Stimulated activated CD8-positive, alpha-beta memory T cell treated with anti-CD3 and anti-CD28 coated beads, Interleukin-12 subunit alpha, Interleukin-12 subunit beta, amount 100 ng/mL, for 24 hours (primary cell): ENCODE results near the gene CLCA4.
"Not testable (repeated sequence)": the region's sequence is repeated elsewhere in the genome, so short reads cannot be mapped to it uniquely, and the experiment has no call there.

Experiments used
- DNase-seq: peaks from one replicate; pipeline ENCODE4 v3.0.0-alpha.2; 2020; ENCODE audit errors: extremely low read depth

CLCA4 gene

DNA sequence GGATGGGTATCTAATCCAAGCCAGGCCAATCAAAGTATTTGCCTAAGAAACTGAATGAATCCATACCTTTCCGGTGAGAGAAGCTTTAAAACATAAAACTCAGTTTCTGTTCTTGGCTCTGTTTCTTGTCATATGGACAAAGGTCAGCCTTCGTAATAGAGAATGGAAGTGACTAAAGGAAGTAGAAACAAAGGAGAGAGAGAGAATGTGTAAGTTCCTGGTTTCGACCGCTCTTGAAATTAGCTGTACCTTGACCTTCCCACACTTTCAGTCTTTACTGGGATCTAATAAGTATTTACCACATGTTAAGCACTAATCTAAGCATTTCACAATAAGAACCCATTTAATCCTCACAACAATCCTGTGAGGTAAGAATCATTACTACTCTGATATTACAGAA is 19.6 kb upstream of the CLCA4 start:
- no peak for DNase-seq

DNA sequence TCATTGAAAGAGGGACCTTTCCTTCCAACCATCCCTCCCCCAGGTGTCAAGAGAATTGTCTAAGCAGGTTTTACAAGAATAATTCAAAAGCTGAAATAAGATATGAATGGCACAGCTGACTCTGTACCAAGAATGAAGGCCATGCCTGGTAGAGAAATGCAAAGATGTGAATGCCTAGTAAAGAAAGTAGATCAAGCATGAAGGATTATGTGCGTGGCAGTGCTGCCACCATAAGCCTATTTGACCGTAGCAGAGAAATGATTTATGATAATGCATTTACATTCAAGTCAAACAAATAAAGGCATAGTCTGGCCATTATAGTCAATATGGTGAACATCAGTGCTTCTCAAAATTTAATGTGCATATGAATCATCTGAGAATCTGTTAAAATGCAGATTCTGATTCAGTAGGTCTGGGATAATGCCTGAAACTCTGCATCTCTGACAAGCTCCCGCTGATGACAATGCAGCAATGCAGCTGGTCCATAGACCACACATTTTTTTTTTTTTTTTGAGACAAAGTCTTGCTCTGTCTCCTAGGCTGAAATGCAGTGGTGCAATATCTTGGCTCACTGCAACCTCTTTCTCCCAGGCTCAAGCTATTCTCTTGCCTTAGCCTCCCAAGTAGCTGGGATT is 16.6 kb upstream of the CLCA4 start:
- DNase-seq = no peak

DNA sequence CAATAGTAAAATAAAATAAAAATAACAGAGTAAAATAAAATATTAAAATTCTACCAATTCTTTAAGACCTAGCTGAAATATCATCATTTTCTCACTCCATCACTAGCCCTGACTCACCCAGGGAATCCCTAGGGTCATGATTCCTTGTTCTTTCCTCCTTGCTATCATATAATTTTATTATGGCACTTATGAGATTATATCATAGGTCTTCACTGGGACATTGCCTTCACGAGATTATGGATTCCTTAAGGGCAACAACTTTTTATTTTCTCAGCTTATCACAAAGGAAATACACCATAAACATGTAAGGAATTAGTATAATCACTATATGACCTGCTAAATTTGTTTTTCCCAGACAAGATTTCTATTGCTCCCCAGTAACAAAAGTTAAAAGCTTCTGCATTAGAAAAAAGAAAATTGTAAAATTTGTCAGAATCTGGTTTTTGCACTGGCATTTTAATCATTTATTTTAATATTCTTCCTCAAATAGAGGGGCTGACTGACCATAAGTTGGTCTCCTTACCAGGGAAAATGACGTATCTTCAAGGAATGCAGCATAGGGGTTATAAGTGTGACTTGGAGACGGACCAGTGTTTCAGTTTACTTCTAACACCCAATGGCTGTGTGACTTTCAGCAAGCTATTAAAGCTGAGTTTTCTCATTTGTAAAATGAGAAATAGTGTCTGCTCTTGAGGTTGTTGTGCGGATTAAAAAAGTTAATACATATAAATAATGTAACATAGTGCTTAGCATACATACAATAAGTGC is 8.8 kb upstream of the CLCA4 start:
- DNase-seq = no peak

DNA sequence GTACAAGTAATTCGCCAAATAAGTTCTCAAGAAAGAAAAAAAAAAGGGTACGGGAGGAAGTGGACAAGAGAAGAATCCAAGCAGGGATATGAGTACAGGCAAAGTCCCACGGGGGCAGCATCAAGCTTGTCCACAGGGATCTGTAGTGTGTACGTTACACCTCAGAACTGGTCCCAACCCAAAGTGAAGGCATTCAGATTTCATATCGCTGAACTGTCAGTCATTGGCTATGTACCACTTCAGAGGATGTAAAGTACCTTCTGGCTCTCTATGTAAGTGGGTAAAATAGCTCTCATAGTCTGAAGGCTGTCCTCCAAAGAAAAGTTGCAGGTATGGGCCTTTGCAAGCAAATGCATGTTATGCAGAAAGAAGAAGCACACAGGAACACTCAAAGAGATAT is 8.1 kb upstream of the CLCA4 start:
- no peak for DNase-seq

DNA sequence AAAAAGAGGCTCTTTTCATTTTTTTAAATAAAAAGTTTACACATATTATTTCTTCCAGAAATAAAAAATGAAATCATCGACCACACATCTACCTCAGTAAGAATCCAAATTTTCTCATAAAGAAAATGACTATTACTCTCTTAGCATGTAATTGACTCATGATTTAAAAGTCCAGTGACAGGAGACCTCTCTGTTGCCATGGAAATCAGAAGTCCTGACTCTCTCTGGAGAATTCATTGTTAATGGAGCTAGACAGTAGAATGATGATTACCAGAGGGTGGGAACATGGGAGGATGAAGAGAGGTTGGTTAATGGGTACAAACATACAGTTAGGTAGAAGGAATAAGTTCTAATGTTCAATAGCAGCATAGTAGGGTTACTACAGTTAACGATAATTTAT is 5.0 kb upstream of the CLCA4 start:
- no peak for DNase-seq

DNA sequence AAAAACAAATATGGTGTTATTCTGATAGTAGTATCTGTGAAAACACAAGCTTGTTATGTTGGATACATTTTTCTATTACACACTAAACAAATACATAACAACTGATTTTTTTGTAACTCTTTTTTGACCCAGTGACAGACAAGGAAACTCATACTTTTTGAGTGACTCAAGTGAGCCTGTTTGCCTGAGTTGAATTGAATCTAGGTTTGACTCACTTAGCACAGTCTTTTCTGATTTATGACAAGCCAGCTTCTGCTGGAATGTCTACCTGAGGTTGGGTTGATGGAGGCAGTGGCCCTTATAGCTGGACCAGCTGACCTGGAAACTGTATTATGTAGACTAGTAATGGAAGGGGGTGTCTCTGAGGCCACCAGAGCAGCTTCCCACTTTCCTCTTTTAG is 4.2 kb upstream of the CLCA4 start:
- no peak for DNase-seq

DNA sequence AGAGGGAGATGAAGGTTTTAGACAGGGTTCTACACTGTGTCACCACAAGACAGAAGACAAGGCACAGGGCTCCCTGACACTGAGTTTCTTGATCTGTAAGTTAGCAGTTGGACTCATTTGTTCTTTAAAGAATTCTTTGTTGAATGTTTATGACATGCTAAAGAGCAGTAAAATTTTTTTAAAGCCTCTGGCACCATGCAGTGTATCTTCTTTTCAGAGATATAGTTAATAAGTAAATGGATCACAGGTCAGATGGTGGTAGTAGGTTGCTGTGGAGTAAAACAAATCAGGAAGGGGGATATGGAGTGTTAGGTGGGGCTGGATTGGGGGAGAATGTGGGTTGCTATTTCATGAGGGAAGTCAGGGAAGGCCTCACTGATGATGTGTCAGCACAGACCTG is 2.0 kb downstream of the CLCA4 start:
- DNase-seq = no peak

DNA sequence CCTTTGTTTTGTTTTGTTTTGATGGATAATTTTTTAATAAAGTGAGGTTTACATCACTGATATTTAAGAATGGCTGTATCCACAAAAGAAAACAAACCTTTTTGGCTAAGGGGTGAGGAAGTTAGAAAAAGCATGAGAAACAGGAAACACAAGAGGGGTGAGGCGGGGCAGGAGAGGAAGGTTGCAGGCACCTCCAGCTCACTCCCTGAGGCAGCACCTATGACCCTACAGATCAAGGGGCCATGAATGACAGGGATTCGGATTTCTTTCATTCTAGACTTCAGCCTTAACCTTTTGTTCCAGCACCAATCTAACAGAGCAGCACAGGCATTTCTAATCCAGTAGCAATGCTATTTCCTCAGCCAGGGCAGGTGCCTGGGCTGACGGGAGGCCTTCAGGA is 4.4 kb downstream of the CLCA4 start:
- no peak for DNase-seq

DNA sequence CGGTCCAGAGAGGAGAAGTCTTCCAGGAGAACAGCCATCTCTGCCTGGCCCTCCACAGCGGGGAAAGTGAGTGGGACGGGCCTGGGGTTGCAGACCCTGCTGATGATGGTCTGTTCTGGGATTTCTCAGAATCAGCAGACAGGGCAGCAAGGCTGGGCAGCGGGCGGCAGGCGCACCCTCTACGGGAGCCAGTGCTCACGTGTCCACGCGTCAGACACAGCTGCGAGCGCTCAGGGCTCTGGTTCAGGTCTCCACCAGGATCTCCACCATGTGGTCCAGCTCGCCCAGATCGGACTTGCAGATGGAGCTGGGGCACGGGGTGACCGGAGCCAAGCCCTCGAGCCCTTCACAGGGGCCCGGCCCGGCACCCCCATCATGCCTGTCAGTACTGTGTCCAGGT is 5.5 kb downstream of the CLCA4 start:
- DNase-seq = no peak

DNA sequence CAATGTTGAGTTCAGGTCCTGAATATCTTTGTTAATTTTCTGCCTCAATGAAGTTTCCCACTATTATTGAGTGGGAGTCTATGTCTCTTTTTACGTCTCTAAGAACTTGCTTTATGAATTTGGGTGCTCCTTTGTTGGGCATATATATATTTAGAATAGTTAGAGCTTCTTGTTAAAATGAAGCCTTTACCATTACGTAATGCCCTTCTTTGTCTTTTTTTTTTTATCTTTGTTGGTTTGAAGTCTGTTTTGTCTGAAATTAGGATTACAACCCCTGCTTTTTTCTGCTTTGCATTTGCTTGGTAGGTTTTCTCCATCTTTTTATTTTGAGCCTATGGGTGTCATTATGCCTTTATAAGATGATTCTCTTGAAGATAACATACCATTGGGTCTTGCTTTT is 10.9 kb downstream of the CLCA4 start:
- no peak for DNase-seq

DNA sequence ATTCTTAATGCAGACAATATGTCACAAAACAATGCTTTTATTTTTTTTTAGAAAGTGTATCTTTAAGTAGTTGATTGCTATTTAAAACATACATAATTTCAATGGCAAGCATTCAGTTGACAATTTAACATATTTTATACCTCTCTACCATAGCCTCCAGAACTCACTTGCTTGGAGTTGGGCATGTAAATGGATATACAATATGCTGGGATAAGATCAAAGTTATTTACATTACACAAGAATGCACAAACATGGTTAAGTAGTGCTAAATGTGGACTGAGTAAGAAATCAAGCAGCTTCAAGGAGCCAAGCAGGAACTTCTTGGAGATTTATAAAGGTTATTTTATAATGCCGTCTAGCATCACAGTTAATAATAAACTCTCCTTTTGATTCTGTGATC is 17.0 kb downstream of the CLCA4 start:
- no peak for DNase-seq

DNA sequence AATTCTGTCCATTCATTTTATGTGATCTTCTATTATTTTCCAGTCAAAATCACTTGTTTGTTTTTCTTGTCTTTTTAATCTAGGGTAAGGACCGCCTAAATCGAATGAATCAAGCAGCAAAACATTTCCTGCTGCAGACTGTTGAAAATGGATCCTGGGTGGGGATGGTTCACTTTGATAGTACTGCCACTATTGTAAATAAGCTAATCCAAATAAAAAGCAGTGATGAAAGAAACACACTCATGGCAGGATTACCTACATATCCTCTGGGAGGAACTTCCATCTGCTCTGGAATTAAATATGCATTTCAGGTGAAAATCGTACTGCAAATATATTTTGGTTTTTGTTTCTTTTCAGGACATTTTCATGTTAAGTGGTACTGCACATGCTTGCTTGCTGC is 20.5 kb downstream of the CLCA4 start:
- DNase-seq = no peak

DNA sequence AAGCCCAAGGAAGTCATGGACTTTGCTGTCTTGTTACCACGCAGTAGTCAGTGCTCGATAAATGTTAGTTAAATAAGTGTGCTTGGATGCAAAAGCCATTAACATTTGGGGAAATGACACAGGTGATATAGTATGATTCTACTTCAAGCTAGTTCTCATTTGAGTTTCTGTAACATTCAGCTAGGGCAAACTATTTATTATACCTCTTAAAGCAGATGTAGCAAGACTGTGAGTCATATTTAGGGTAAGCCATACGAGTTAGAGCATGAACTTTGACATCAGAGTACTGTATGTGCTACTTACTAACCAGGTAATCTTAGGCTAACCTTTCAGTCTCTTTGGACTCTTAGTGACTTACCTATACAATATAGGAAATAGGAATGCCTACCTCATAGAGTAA is 21.0 kb downstream of the CLCA4 start:
- DNase-seq = no peak

DNA sequence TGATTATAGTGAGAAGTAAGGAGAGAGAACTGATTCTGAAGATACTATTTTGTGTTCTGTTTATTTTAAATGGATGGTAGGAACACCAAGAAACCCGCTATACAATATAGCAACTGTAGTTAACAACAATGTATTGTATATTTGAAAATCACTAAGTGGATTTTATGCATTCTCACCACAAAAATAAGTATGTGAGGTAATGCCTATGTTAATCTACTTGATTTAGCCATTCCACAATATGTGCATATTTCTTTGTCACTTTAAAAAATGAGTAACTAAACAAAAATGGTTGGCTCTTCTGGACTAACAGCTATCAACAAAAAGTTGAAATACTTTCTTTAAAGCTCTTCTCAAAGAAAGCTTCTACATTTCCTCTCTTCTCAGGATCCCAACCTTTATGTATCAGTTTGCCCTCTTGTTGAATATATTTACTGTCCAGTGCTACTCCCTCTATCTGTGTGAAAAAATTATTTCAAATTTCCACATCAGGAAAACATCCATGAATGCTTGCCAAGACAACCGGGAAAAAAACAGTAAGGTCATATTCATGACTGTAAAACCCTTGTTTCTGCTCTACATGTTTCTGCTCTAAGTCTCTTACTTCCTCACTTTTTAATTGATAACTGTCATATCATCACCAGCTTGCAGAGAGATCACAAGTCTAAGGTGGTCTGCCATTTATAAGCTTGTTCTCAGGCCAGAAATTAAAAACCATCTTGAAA is 27.0 kb downstream of the CLCA4 start:
- DNase-seq = no peak

DNA sequence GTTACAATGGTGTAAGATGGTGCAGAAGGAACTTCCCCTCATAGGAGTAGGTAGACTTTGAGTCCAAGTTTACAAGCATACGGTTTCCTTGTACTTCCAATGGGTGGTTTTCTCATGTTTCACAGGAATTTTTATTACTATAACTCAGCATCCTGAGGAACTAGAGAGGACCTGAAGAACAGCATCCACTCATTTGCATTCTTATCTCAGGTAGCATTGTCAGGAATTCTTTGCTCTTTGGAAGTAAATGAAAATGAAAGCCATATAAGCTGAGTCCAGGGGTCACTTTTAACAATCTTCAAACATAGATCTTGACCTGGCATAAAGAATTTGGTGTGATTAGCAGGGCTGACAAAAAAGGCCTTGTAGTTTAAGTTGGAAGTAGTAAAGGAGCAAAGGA is 34.4 kb downstream of the CLCA4 start:
- no peak for DNase-seq

DNA sequence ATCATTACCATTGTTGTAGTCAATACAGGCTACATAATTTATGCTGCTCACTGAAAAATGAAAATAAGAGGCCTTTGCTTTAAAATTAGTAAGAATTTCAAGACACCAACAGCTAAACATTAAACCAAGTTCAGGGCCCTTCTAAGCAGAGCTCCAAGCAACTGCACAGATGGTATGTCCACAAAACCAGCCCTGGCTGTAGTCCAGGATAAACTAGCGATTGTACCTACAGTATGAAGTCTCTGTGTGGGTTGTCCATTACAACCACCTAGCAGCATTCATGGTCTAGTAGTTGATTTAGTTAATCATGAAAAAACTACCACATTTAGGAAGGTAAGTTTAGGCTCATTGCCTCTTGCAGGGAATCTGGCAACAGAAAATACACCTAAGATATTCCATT is 35.3 kb downstream of the CLCA4 start:
- no peak for DNase-seq

DNA sequence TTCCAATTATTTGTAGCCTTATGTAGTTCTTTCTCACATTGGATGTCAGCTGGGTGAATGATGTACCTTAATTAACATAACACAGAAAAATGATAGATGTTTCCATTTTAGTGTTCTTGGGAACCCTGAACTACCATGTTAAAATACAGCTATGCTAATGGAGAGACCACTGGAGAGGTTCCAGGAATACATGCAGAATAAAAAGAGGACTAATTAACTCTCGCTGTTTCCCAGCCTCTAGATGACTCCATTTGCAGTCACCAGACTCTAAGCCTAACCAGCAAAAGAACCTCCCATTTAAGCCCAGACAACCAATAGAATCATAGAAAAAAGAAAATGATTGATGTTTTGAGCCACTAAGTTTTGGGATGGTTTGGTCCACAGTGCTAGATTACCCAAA is 36.2 kb downstream of the CLCA4 start:
- DNase-seq = no peak

DNA sequence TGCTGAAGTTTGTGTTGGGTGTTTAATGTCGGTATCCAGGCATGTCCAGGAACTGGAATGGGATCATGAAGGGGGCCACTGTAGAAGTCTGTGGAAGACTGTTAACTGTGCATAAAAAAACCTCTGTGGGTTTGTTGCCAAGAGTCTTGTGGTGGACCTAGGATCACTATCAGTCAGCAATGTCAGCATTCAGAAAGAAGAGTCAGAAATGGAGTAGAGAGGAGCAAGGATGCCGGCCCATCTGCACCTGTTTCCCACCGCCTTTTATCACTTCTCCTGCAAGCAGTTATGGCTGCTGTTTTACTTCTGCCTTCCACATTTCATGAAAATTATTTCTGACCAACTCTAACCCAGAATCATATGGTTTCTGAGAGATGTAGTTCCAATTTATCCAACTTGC is 36.7 kb downstream of the CLCA4 start:
- no peak for DNase-seq

DNA sequence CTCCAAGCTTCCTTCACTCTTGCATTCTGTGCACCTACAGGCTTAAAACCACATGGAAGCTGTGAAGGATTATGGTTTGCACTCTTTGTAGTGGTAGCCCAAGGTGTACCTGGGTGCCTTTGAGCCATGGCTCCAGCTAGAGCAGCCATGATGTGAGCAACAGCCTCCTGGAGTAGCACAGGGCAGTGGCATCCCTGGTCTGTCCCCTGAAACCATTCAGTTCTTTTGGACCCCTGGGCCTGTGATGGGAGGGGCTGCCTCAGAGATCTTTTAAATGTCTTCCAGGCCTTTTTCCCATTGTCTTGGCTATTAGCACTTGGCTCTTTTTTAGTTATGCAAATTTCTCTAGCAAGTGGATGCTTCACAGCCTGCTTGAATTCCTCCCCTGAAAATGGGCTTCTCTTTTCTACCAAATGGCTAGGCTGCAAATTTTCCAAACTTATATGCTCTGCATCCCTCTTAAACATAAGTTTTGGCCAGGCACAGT is 47.4 kb downstream of the CLCA4 start:
- DNase-seq = no peak

DNA sequence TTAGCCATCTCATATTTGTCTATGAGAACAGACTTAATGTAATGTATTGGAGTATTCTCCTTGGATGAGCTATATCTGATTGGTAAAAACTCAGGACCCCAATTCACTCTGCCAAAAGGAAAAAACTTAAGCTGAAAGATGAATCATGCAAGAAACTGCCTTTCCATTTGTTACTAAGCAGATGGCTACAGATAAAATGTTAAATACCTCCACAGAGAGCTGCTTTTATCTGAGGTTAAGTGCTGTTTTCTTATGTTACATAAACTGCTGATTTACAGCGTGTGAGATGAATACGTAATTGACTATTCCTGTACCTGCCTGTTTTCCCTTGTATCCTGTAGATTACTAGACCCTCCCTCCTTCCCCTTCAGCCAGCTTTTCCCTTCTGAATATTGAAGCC is 49.3 kb downstream of the CLCA4 start:
- DNase-seq = no peak

DNA sequence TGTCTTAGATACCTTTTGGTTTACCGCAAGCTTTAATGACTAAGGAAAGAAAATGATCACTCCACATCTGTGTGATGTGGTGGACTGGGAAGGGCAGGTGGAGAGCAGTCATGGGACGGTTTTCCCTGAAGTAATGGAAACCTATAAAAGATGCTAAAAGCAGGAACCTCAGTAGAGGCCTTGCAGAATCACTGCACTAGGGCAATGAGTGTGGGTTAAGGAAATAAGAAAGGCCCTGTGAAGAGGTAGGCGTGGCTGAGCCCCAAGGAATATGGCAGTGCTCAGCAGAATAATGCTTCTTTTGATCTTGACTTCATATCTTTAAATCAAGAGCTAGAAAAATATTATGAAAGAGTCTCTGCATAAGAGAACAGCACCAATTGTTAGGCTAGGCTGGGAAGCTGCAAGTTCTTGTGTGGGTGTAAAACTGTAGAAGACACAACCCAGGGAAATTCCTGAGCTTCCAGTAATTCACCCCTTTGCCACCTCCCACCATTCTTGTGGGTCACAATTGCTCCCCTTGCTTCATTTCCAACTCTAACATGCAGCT is 49.9 kb downstream of the CLCA4 start:
- DNase-seq = no peak

DNA sequence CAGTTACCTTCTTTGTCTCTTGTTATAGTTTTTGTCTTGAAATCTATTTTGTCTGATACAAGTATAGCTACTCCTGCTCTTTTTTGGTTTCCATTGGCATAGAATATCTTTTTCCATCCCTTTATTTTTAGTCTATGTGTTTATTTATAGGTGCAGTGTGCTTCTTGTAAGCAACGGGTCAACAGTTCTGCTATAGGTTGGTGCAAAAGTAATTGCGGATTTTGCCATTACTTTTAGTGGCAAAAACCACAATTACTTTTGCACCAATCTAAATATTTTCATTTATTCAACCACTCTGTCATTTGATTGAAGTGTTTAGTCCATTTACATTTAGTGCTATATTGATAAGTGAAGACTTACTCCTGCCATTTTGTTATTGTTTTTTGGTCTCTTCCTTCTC is 59.2 kb downstream of the CLCA4 start:
- not testable (repeated sequence) for DNase-seq

DNA sequence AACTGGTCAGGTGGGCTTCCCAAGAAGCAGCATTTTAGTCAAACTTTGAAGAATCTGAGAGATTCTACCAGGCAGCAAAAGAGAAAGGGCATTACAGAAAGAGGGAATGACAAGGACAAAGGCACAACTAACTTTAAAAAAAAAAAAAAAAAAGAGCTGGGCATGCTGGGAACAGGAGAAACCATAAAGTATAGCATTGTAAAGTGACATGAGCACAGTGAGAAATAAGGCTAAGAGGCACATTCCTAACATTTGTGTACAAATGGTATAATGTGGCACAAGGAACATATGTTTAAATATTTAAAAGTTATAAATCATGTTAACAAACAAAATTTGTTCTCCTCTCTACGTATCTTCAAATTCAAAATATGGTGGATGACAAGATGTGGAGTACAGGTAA is 69.6 kb downstream of the CLCA4 start:
- no peak for DNase-seq
